Neuronal stem cell (in vitro differentiated cells): ENCODE measurements around the gene PRRT1B.

ENCODE experiments used
- DNase-seq: peaks from one replicate; pipeline ENCODE4 v3.0.0-alpha.2; 2013; ENCODE audit warnings: low spot score
- H2AFZ ChIP-seq: one replicate; pipeline ENCODE4 v1.6.1; 2013; ENCODE audit warnings: mild to moderate bottlenecking, low read length, inconsistent platforms
- H2AK5ac ChIP-seq: 2 replicates; pipeline ENCODE4 v1.6.1; 2013; ENCODE audit warnings: low read depth, mild to moderate bottlenecking, inconsistent platforms, low read length, moderate library complexity, mixed read lengths
- H2BK120ac ChIP-seq: 2 replicates; pipeline ENCODE4 v1.6.1; 2013; ENCODE audit warnings: low read depth, mild to moderate bottlenecking, inconsistent platforms, low read length, moderate library complexity, mixed read lengths
- H2BK12ac ChIP-seq: one replicate; pipeline ENCODE4 v1.6.1; 2013; ENCODE audit warnings: low read length, inconsistent platforms
- H2BK15ac ChIP-seq: 2 replicates; pipeline ENCODE4 v1.6.1; 2013; ENCODE audit warnings: mild to moderate bottlenecking, low read length, inconsistent platforms, mixed read lengths
- H2BK5ac ChIP-seq: one replicate; pipeline ENCODE4 v1.6.1; 2013; ENCODE audit warnings: inconsistent platforms, mild to moderate bottlenecking, low read length, moderate library complexity
- H3K14ac ChIP-seq: one replicate; pipeline ENCODE4 v1.6.1; 2013; ENCODE audit warnings: low read length, inconsistent platforms
- H3K18ac ChIP-seq: 2 replicates; pipeline ENCODE4 v1.6.1; 2013; ENCODE audit warnings: low read length, inconsistent platforms
- H3K23ac ChIP-seq: 2 replicates; pipeline ENCODE4 v1.6.1; 2013; ENCODE audit warnings: low read depth, mild to moderate bottlenecking, mixed read lengths, low read length, inconsistent platforms; ENCODE audit not compliant: poor library complexity
- H3K27ac ChIP-seq: replicated peaks from 3 replicates; pipeline ENCODE4 v1.5.1; 2013; ENCODE audit warnings: low read length, inconsistent platforms
- H3K27me3 ChIP-seq, 3 experiments: 2 replicates each; pipeline ENCODE4 v1.6.1; 2013; ENCODE audit warnings: low read length in 3 of 3, mild to moderate bottlenecking in 2 of 3, inconsistent platforms in 1 of 3, low read depth in 1 of 3, mixed read lengths in 1 of 3, moderate library complexity in 1 of 3; ENCODE audit not compliant: control insufficient read depth in 3 of 3, insufficient read depth in 3 of 3
- H3K36me3 ChIP-seq, 2 donors: replicated peaks in 1 of 2; 2 replicates each; pipeline ENCODE4 v1.6.1; 2013; ENCODE audit warnings: low read length in 2 of 2; ENCODE audit not compliant: control insufficient read depth in 2 of 2, insufficient read depth in 2 of 2
- H3K4ac ChIP-seq: 2 replicates; pipeline ENCODE4 v1.6.1; 2013; ENCODE audit warnings: inconsistent platforms, mild to moderate bottlenecking, low read length, moderate library complexity
- H3K4me1 ChIP-seq, 2 donors: 1 replicate in 1 of 2; 2 replicates in 1 of 2; pipeline ENCODE4 v1.6.1; 2013; ENCODE audit warnings: low read length in 2 of 2, low read depth in 1 of 2; ENCODE audit not compliant: control insufficient read depth in 2 of 2, insufficient read depth in 1 of 2
- H3K4me2 ChIP-seq: one replicate; pipeline ENCODE4 v1.6.1; 2013; ENCODE audit warnings: mild to moderate bottlenecking, low read length, inconsistent platforms; ENCODE audit not compliant: insufficient read depth, poor library complexity, severe bottlenecking
- H3K4me3 ChIP-seq, 2 donors: 2 replicates each; pipeline ENCODE4 v1.5.1; 2013; ENCODE audit warnings: low read length in 2 of 2, mild to moderate bottlenecking in 2 of 2, inconsistent platforms in 1 of 2, moderate library complexity in 1 of 2
- H3K79me1 ChIP-seq: one replicate; pipeline ENCODE4 v1.6.1; 2013; ENCODE audit warnings: low read depth, mild to moderate bottlenecking, inconsistent platforms, low read length, moderate library complexity
- H3K9ac ChIP-seq: one replicate; pipeline ENCODE4 v1.6.1; 2013; ENCODE audit warnings: mild to moderate bottlenecking, low read depth, low read length, inconsistent platforms; ENCODE audit not compliant: poor library complexity
- H3K9me3 ChIP-seq, 2 donors: replicated peaks in 1 of 2; 2 replicates each; pipeline versions ENCODE3 to v1.6.1; 2013; ENCODE audit warnings: low read length in 2 of 2, mild to moderate bottlenecking in 2 of 2, inconsistent platforms in 1 of 2, low read depth in 1 of 2, mixed read lengths in 1 of 2, moderate library complexity in 1 of 2; ENCODE audit not compliant: control insufficient read depth in 2 of 2, insufficient read depth in 1 of 2
- H4K8ac ChIP-seq: one replicate; pipeline ENCODE4 v1.6.1; 2013; ENCODE audit warnings: low read depth, mild to moderate bottlenecking, inconsistent platforms, low read length, moderate library complexity
- H4K91ac ChIP-seq: one replicate; pipeline ENCODE4 v1.6.1; 2013; ENCODE audit warnings: low read length, low read depth, mild to moderate bottlenecking, inconsistent platforms; ENCODE audit not compliant: poor library complexity
- WGBS, 2 donors: extraction: QIAGEN DNeasy Blood & Tissue Kit; methylation state at CpG; one replicate each; pipeline ENCODE4 v1.1.7; 2013; ENCODE audit warnings: missing lambda C conversion rate in 2 of 2, mixed read lengths in 1 of 2; ENCODE audit not compliant: insufficient read length in 2 of 2, insufficient replicate concordance in 1 of 2; ENCODE audit errors: extremely low coverage in 2 of 2; 5-methylcytosine and 5-hydroxymethylcytosine counted together

PRRT1B gene

DNA sequence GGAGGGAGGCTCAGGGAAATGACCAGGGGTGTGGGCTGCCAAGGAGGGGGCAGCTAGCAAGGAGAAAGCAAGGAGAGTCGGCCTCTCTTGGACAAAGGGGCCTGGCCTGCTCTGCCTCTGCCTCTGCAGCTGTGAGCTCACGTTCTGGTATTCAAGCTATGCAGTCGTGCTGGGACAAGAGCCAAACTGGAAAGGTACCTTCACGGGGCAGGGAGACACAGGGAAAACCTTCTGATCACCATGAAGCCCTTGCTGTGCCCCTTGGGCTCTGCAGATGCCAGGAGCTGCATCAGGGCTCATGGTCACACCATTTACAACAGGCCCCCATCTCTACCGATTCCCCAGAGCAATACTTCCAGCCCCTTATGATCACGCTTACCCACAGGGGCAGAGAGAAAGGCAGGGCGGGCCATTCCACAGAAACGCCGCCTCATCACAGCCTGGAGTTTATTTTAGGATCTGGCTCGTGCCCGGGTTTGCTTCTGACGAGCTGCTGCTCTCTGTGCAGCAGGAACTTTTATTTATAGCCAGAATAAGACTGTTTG, 63.2 kb downstream of the PRRT1B start:
- no CpG with 5 or more reads among the region's 12 CpGs for WGBS, 2 donors
- peak; percentile 52 for DNase-seq
- no peak overlapping the region for H3K4ac ChIP-seq

More for the DNA sequence above, 63.2 kb downstream of the PRRT1B start:
- Histone ChIP-seq H2BK5ac (no peak overlapping the region), H3K4me2 (no peak overlapping the region), H3K18ac (peak overlapping the region; percentile 81), H4K91ac (no peak overlapping the region), H3K9ac (no peak overlapping the region), H3K27me3 (no peaks in the 10 kb centered on the region), H3K79me1 (no peaks in the 10 kb centered on the region), H3K9me3 (no peaks in the 10 kb centered on the region), H3K4me3 (no peak overlapping the region), H2BK12ac (peak overlapping the region; percentile 27), H3K23ac (no peak overlapping the region), H2BK120ac (no peak overlapping the region), H3K4me1 (peaks cover 4 to 24% of the 10 kb centered on the region in 2 donors), H3K36me3 (peaks cover 0 to 44% of the 10 kb centered on the region in 2 donors), H2AK5ac (peak overlapping the region; percentile 31), H2AFZ (no peak overlapping the region), H4K8ac (no peak overlapping the region), H3K27ac (peak overlapping the region; percentile 79), H3K14ac (no peak overlapping the region), H2BK15ac (peak overlapping the region; percentile 7)
